ENCODE results near the gene HDGFL2. TPM values are rescaled to one million over a fixed set of nuclear protein-coding genes. Genes with fewer than 3 reads are reported as not detected.
A peak's percentile ranks its signal among the peaks of the same experiment; 100 is the strongest.

Gene HDGFL2
- total RNA-seq, 1 experiment from 2014 or later = 75.2 TPM

DNA sequence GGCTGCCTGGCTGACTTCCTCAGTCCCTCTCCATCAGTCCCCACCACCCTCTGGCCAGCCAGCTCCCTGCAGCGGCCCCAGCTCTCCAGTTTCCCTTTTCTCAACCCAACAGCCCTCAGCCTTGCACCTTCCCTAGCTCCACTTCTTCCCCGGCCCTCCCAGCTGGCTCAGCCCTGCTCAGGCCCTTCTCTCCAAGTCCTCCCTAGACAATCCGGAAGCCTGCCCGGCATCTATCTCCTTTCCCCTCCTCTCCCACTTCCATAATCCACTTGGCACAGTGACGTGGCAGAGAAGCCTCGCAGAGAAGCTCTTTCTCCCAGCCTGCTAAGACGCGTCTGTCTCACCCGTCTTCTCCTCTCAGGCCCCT, 15.6 kb upstream of the HDGFL2 start:
- ATAC-seq (no peak), DNase-seq (ENCODE audit: low read depth, low spot score) (no peak)
- no peaks in the 10 kb centered on the region for H4K20me1 ChIP-seq (ENCODE audit: insufficient read depth)
- no peak overlapping the region for H2AFZ ChIP-seq (ENCODE audit: low read depth, low read length, poor library complexity, severe bottlenecking)
- H3K9me3 ChIP-seq (ENCODE audit: control insufficient read depth in 1 of 2, insufficient read depth in 1 of 2, low read depth in 1 of 2, low read length in 2 of 2) = no peaks in the 10 kb centered on the region
- TF ChIP-seq, protein P1, sequence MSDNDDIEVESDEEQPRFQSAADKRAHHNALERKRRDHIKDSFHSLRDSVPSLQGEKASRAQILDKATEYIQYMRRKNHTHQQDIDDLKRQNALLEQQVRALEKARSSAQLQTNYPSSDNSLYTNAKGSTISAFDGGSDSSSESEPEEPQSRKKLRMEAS (IDR thresholded peaks at IDR 0.05) = no peak
- TF ChIP-seq JUND (IDR thresholded peaks at IDR 0.05) (no peak), ZFX (IDR thresholded peaks at IDR 0.05) (no peak), FOSL1 (IDR thresholded peaks at IDR 0.05; ENCODE audit: low read depth) (no peak), EGR1 (IDR thresholded peaks at IDR 0.05; ENCODE audit: low read depth) (no peak), TCF7L2 (IDR thresholded peaks at IDR 0.05; ENCODE audit: borderline replicate concordance, extremely low read depth, insufficient read depth, insufficient read length) (no peak), RAD21 (IDR thresholded peaks at IDR 0.05; ENCODE audit: low read depth) (no peak)
- TF ChIP-seq, protein P2, sequence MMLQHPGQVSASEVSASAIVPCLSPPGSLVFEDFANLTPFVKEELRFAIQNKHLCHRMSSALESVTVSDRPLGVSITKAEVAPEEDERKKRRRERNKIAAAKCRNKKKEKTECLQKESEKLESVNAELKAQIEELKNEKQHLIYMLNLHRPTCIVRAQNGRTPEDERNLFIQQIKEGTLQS (IDR thresholded peaks at IDR 0.05) = no peak
- TF ChIP-seq, protein P3, sequence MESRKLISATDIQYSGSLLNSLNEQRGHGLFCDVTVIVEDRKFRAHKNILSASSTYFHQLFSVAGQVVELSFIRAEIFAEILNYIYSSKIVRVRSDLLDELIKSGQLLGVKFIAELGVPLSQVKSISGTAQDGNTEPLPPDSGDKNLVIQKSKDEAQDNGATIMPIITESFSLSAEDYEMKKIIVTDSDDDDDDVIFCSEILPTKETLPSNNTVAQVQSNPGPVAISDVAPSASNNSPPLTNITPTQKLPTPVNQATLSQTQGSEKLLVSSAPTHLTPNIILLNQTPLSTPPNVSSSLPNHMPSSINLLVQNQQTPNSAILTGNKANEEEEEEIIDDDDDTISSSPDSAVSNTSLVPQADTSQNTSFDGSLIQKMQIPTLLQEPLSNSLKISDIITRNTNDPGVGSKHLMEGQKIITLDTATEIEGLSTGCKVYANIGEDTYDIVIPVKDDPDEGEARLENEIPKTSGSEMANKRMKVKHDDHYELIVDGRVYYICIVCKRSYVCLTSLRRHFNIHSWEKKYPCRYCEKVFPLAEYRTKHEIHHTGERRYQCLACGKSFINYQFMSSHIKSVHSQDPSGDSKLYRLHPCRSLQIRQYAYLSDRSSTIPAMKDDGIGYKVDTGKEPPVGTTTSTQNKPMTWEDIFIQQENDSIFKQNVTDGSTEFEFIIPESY (IDR thresholded peaks at IDR 0.05; ENCODE audit: extremely low read depth, insufficient replicate concordance, low read length) = no peak
- no peaks in the 10 kb centered on the region for H3K27me3 ChIP-seq (ENCODE audit: insufficient read depth, low read length)
- no peaks in the 10 kb centered on the region for H3K9me2 ChIP-seq (ENCODE audit: insufficient read depth)
- ChIA-PET CTCF (interaction anchor here (0.8 to 1.5 kb wide), 3 partner anchors 69 to 223 kb away, joined by 3 read pairs; no protein-coding TSS in a partner anchor), RAD21 (ENCODE audit: low non-redundant PET in 1 of 2, low total read pairs in 2 of 2, uncharacterized antibody in 2 of 2, unreplicated experiment in 2 of 2) (no interaction called here), POLR2A (interaction anchor here (1.7 kb wide), 1 partner anchor 15 kb away, joined by 5 read pairs; no protein-coding TSS in a partner anchor)
- BruUV-seq (replicated peaks) = no TSS peak
- H3K4me2 ChIP-seq (ENCODE audit: low read length) = peak overlapping the region; percentile 90
- peaks cover 9 to 17% of the 10 kb centered on the region in 2 experiments; a peak in 3 of 4 replicates for H3K4me1 ChIP-seq (ENCODE audit: control insufficient read depth in 1 of 2, insufficient read depth in 2 of 2, low read length in 2 of 2)
- intact Hi-C loops (cut with micrococcal nuclease) = no loop called here
- H3K9ac ChIP-seq (ENCODE audit: low read length) = peak overlapping the region; percentile 72
- peak overlapping the region; percentile 54 for H3K27ac ChIP-seq (ENCODE audit: low read depth, low read length)
- peaks cover 5 to 9% of the 10 kb centered on the region in 2 experiments; a peak in 2 of 4 replicates for H3K36me3 ChIP-seq (ENCODE audit: control insufficient read depth in 1 of 2, insufficient read depth in 2 of 2, low read length in 2 of 2)
- peaks cover 18% of the 10 kb centered on the region for H3K79me2 ChIP-seq (ENCODE audit: insufficient read depth, low read length)
- H3K4me3 ChIP-seq (replicated peaks in 1 of 2; ENCODE audit: low read depth in 1 of 2, low read length in 2 of 2) = peak overlapping the region; percentile 71 to 80
